Sigmoid colon (tissue), 7 donors: Measurements from ENCODE around the gene PSMD11. TPM values are rescaled to one million over a fixed set of nuclear protein-coding genes. Genes with fewer than 3 reads are reported as not detected.

ENCODE experiments used
- DNase-seq: peaks from one replicate; pipeline ENCODE4 v3.0.0-alpha.2; 2019
- H3K27ac ChIP-seq, 4 donors: fragments of 200-600 bp; sonication (generic); one replicate each; pipeline ENCODE4 v1.5.1; 2016 to 2019; ENCODE audit warnings: mild to moderate bottlenecking in 1 of 4
- H3K27me3 ChIP-seq, 3 donors: fragments of 200-600 bp; sonication (generic); one replicate each; pipeline ENCODE4 v1.5.1; 2019; ENCODE audit warnings: mild to moderate bottlenecking in 1 of 3
- H3K36me3 ChIP-seq, 4 donors: fragments of 200-600 bp; sonication (generic); one replicate each; pipeline ENCODE4 v1.5.1; 2016 to 2019
- H3K4me1 ChIP-seq, 4 donors: fragments of 200-600 bp; sonication (generic); one replicate each; pipeline ENCODE4 v1.5.1; 2017 to 2019
- H3K4me3 ChIP-seq, 4 donors: fragments of 200-600 bp; sonication (generic); one replicate each; pipeline ENCODE4 v1.5.1; 2017 to 2019; ENCODE audit warnings: mild to moderate bottlenecking in 2 of 4, moderate library complexity in 1 of 4
- H3K9me3 ChIP-seq, 4 donors: fragments of 200-600 bp in 3 of 4; sonication (generic) in 3 of 4; one replicate each; pipeline versions ENCODE4 v1.5.1 to v1.6.1; 2013 to 2019
- EP300 ChIP-seq, 4 donors: sonication (generic); formaldehyde crosslinking; IDR thresholded peaks; one replicate each; pipeline ENCODE4 v1.6.1; 2017; ENCODE audit warnings: antibody characterized with exemption in 4 of 4
- POLR2A ChIP-seq, 2 donors: fragments of 450-650 bp; IDR thresholded peaks; one replicate each; pipeline ENCODE4 v1.6.1; 2016; ENCODE audit warnings: antibody characterized with exemption in 2 of 2, mild to moderate bottlenecking in 2 of 2, moderate library complexity in 2 of 2
- POLR2AphosphoS5 ChIP-seq, 4 donors: sonication (generic); formaldehyde crosslinking; IDR thresholded peaks; one replicate each; pipeline ENCODE4 v1.6.1; 2017; ENCODE audit warnings: antibody characterized with exemption in 4 of 4
- WGBS, 2 donors: extraction: QIAGEN DNeasy Blood & Tissue Kit; methylation state at CpG; one replicate each; pipeline ENCODE4 v1.1.7; 2013; 5-methylcytosine and 5-hydroxymethylcytosine counted together
- intact Hi-C: fragments of 100-400 bp; cut with DNase I; formaldehyde crosslinking; loops from one replicate; pipeline ENCODE4 v1.15.1; 2023
- polyA plus RNA-seq, 3 donors: library from polyadenylated mRNA; stranded (reverse); fragments of 200-250 nt; gene quantifications; one replicate each; pipeline ENCODE4 v1.2.3, GENCODE V29; 2013
- total RNA-seq, 4 donors: library from RNA; depleted of rRNA; stranded (reverse); fragments of >200 nt; gene quantifications; one replicate each; pipeline ENCODE4 v1.1.0, GENCODE V29; 2016
- TF ChIP-seq, protein P1 (sequence below), 4 experiments: fragments of 450-650 bp in 3 of 4; fragments of 200-600 bp in 1 of 4; IDR thresholded peaks; one replicate each; pipeline ENCODE4 v1.5.1; 2016 to 2019; ENCODE audit warnings: antibody characterized with exemption in 4 of 4, mild to moderate bottlenecking in 3 of 4, moderate library complexity in 2 of 4
- donor health status: healthy with polysubstance abuse.
- donor health status: Bipolar disorder and iron deficiency.
- donor health status: healthy.

Gene PSMD11
- total and polyA plus RNA-seq, 7 donors, result 42.0 to 71.7 (median 43.9) TPM

DNA sequence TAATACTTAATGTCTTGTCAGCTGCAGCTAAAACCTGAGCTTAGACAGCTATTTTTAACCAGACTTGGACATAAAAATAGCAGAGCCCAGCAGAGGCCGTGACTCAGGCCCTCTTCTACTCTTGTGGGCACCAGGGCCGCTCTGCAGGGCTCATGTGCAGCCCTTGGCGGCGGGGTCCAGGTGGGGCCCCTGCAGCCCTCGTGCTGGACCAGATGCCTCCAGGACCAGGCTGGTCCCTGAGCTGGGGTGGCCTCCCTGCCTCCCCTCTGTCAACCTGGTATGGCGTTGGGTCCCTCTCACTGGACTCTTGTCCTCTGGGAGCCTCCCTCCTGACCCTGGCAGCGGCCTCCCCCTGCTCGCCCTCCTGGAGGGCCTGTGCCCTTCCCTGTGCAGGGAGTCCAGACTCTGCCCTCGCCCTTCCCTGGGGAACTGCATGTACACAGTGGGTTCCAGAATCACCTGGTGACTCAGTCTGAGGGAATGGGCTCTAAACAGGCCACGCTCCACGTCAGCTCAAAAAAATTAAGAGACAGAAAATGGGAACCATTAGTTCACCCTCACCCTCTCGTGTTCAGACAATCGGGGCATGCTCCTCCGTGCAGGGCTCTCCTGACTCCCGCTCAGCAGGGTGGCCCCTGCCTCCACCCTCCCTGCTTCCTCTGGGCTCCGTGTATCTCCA is 52.2 kb downstream of the PSMD11 start:
- no peak overlapping the region for H3K27ac ChIP-seq
- DNase-seq, result peak; percentile 56
- peaks cover 0 to 15% (median 3%) of the 10 kb centered on the region in 4 donors for H3K4me1 ChIP-seq
- TF ChIP-seq POLR2AphosphoS5 (IDR thresholded peaks at IDR 0.05) (no peak), EP300 (IDR thresholded peaks at IDR 0.05) (no peak), POLR2A (IDR thresholded peaks at IDR 0.05) (no peak)
- TF ChIP-seq, protein P1, sequence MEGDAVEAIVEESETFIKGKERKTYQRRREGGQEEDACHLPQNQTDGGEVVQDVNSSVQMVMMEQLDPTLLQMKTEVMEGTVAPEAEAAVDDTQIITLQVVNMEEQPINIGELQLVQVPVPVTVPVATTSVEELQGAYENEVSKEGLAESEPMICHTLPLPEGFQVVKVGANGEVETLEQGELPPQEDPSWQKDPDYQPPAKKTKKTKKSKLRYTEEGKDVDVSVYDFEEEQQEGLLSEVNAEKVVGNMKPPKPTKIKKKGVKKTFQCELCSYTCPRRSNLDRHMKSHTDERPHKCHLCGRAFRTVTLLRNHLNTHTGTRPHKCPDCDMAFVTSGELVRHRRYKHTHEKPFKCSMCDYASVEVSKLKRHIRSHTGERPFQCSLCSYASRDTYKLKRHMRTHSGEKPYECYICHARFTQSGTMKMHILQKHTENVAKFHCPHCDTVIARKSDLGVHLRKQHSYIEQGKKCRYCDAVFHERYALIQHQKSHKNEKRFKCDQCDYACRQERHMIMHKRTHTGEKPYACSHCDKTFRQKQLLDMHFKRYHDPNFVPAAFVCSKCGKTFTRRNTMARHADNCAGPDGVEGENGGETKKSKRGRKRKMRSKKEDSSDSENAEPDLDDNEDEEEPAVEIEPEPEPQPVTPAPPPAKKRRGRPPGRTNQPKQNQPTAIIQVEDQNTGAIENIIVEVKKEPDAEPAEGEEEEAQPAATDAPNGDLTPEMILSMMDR (IDR thresholded peaks at IDR 0.05), result no peak
- WGBS, 2 donors, result 89 to 91% methylated on average over 16 of the region's 16 CpGs
- intact Hi-C loops, result no loop called here
- no peaks in the 10 kb centered on the region for H3K9me3 ChIP-seq
- H3K36me3 ChIP-seq, result no peaks in the 10 kb centered on the region
- H3K4me3 ChIP-seq, result no peak overlapping the region
- H3K27me3 ChIP-seq, result no peaks in the 10 kb centered on the region

DNA sequence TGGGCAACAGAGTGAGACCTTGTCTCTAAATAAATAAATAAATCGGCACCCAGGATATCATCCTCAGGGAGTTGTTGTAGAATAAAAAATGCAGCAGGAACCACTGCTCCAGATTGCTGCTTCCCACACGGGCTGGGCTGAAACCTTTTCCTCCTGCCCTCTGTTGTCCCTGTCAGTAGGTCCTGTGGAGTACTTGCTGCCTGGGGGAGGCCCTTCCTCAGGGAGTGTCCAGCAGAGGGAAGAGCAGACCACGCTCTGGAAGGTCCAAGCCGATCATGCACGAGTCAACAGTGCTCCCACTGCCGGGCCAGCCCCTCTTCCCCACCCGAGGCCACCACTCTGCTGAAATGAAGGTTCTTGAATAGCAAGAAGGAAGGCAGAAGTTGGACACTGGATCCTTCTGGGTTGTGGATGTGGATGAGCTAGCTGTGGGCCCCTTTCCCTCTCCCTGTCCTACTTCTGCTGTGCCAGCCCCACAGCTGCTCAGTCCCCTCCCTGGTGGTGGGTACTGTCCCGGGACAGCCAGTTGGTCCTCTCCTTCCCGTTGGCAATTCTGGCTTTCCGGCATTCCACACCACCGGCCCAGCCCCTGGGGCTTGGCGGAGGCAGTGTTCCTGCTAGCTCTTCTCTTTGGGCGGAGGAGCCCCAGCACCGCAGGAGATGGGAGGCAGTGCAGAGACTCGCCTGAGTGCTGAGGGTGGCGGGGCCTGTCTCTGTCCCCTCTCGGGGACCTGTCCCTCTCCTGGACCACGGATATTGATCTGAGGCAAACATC is 53.3 kb downstream of the PSMD11 start:
- TF ChIP-seq EP300 (IDR thresholded peaks at IDR 0.05) (no peak), POLR2AphosphoS5 (IDR thresholded peaks at IDR 0.05) (no peak), POLR2A (IDR thresholded peaks at IDR 0.05) (no peak)
- TF ChIP-seq, protein P1 (IDR thresholded peaks at IDR 0.05), result no peak
- Histone ChIP-seq H3K27ac (no peak overlapping the region), H3K9me3 (no peaks in the 10 kb centered on the region), H3K36me3 (no peaks in the 10 kb centered on the region), H3K27me3 (no peaks in the 10 kb centered on the region), H3K4me3 (no peak overlapping the region), H3K4me1 (peaks cover 0 to 15% (median 3%) of the 10 kb centered on the region in 4 donors)
- 90 to 92% methylated on average over 18 of the region's 18 CpGs for WGBS, 2 donors
- DNase-seq, result peak; percentile 49
- intact Hi-C loops, result no loop called here

DNA sequence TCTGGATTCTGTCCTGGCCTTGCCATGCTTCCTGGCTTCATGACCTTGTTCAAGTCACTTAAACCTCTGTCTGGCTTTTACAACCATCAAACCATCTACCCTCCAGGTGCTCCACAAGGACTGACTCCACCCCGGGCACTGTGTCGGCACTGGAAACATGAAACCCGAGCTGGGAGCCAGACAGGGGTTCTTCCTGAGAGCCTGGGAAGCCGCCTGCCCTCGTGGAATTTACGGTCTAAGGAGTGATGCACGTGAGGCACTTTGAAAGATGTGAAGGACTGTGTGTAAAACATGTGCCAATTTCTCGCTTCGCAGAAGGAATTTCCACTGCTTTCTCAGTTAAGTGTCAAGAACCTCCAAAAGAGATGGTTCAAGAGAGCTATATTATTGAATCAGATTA is 54.1 kb downstream of the PSMD11 start:
- Histone ChIP-seq H3K9me3 (no peaks in the 10 kb centered on the region), H3K4me3 (no peak overlapping the region), H3K36me3 (no peaks in the 10 kb centered on the region), H3K4me1 (peaks cover 0 to 15% (median 3%) of the 10 kb centered on the region in 4 donors), H3K27ac (no peak overlapping the region), H3K27me3 (no peaks in the 10 kb centered on the region)
- no peak for TF ChIP-seq EP300 (IDR thresholded peaks at IDR 0.05)
- TF ChIP-seq POLR2A (IDR thresholded peaks at IDR 0.05), result no peak
- TF ChIP-seq, protein P1 (IDR thresholded peaks at IDR 0.05), result no peak
- no peak for TF ChIP-seq POLR2AphosphoS5 (IDR thresholded peaks at IDR 0.05)
- intact Hi-C loops, result no loop called here
- 85 to 86% methylated on average over 9 of the region's 9 CpGs for WGBS, 2 donors
- peak; percentile 55 for DNase-seq

DNA sequence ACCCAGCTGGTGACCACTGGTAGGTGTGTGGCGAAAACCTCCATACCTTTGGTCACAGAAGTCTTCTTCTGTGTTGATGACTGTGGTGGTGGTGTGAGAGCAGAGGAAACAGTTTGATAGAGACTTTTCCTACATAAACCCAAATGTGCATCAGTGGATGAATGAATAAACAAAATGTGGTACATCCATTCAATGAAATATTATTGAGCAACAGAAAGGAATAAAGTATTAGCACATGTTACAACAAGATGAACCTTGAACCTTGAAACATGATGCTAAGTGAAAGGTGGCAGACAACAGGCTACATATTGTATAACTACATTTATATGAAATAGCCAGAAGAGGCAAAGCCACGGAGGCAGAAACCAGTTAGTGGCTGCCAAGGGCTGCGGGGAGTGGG is 57.7 kb downstream of the PSMD11 start:
- Histone ChIP-seq H3K4me1 (peaks cover 0 to 5% (median 0%) of the 10 kb centered on the region in 4 donors), H3K36me3 (no peaks in the 10 kb centered on the region), H3K9me3 (no peaks in the 10 kb centered on the region), H3K27ac (no peak overlapping the region), H3K27me3 (no peaks in the 10 kb centered on the region), H3K4me3 (no peak overlapping the region)
- 97 to 98% methylated on average over 3 of the region's 3 CpGs for WGBS, 2 donors
- no peak for DNase-seq
- no peak for TF ChIP-seq POLR2A (IDR thresholded peaks at IDR 0.05)
- no peak for TF ChIP-seq POLR2AphosphoS5 (IDR thresholded peaks at IDR 0.05)
- TF ChIP-seq, protein P1 (IDR thresholded peaks at IDR 0.05), result no peak
- TF ChIP-seq EP300 (IDR thresholded peaks at IDR 0.05), result no peak
- intact Hi-C loops, result no loop called here
